ENCODE data around the gene TBX18.

The TBX18 gene

GRCh38 chr6:84743616-84744015 lies 20.8 kb downstream of the TBX18 start:
- DNase-seq (ENCODE audit: low spot score) = no peak

- DNase-seq (ENCODE audit: low spot score) = no peak
These were observed 24.0 kb downstream of the TBX18 start for GRCh38 chr6:84740385-84740784.

GRCh38 chr6:84739866-84740208 lies 24.6 kb downstream of the TBX18 start:
- no peak for DNase-seq (ENCODE audit: low spot score)

GRCh38 chr6:84738996-84739865 lies 25.2 kb downstream of the TBX18 start:
- no peak for DNase-seq (ENCODE audit: low spot score)

- DNase-seq (ENCODE audit: low spot score) = no peak
These were observed 30.5 kb downstream of the TBX18 start for GRCh38 chr6:84733889-84734288.

- no peak for DNase-seq (ENCODE audit: low spot score)
These were observed 32.5 kb downstream of the TBX18 start for GRCh38 chr6:84731901-84732300.

GRCh38 chr6:84731401-84731800 lies 33.0 kb downstream of the TBX18 start:
- no peak for DNase-seq (ENCODE audit: low spot score)

- peak; percentile 10 for DNase-seq (ENCODE audit: low spot score)
These were observed 35.8 kb downstream of the TBX18 start for GRCh38 chr6:84728602-84729001.

- no peak for DNase-seq (ENCODE audit: low spot score)
These were observed 45.2 kb downstream of the TBX18 start for GRCh38 chr6:84719152-84719551.

- DNase-seq (ENCODE audit: low spot score) = no peak
These were observed 46.1 kb downstream of the TBX18 start for GRCh38 chr6:84718038-84718955.

- DNase-seq (ENCODE audit: low spot score) = no peak
These were observed 55.3 kb downstream of the TBX18 start for GRCh38 chr6:84709121-84709520.

- no peak for DNase-seq (ENCODE audit: low spot score)
These were observed 57.2 kb downstream of the TBX18 start for GRCh38 chr6:84707171-84707570.

- no peak for DNase-seq (ENCODE audit: low spot score)
These were observed 68.2 kb downstream of the TBX18 start for GRCh38 chr6:84696166-84696565.

- no peak for DNase-seq (ENCODE audit: low spot score)
These were observed 72.3 kb downstream of the TBX18 start for GRCh38 chr6:84691978-84692623.

- no peak for DNase-seq (ENCODE audit: low spot score)
These were observed 76.1 kb downstream of the TBX18 start for GRCh38 chr6:84688141-84688873.

GRCh38 chr6:84687431-84687830 lies 77.0 kb downstream of the TBX18 start:
- DNase-seq (ENCODE audit: low spot score) = no peak

- peak; percentile 17 for DNase-seq (ENCODE audit: low spot score)
These were observed 78.3 kb downstream of the TBX18 start for GRCh38 chr6:84685983-84686584.

- DNase-seq (ENCODE audit: low spot score) = no peak
These were observed 82.6 kb downstream of the TBX18 start for GRCh38 chr6:84681693-84682326.

GRCh38 chr6:84675651-84676050 lies 88.7 kb downstream of the TBX18 start:
- DNase-seq (ENCODE audit: low spot score) = no peak

GRCh38 chr6:84674395-84674794 lies 90.0 kb downstream of the TBX18 start:
- no peak for DNase-seq (ENCODE audit: low spot score)

- no peak for DNase-seq (ENCODE audit: low spot score)
These were observed 93.2 kb downstream of the TBX18 start for GRCh38 chr6:84671183-84671582.

Measured in HuH-7 (cell line).